Duodenal mucosa (tissue), 2 donors: ENCODE data around the gene ATAD3A.

Experiments
- H3K27ac ChIP-seq: one replicate; pipeline ENCODE4 v1.7.0; 2013; ENCODE audit warnings: low read depth, low read length
- H3K27me3 ChIP-seq, 2 donors: one replicate each; pipeline ENCODE4 v1.7.0; 2013; ENCODE audit warnings: low read length in 2 of 2, control low read depth in 1 of 2; ENCODE audit not compliant: insufficient read depth in 2 of 2, control insufficient read depth in 1 of 2
- H3K36me3 ChIP-seq, 2 donors: one replicate each; pipeline ENCODE4 v1.7.0; 2013; ENCODE audit warnings: low read length in 2 of 2, control low read depth in 1 of 2; ENCODE audit not compliant: insufficient read depth in 2 of 2, control insufficient read depth in 1 of 2
- H3K4me1 ChIP-seq, 2 donors: one replicate each; pipeline ENCODE4 v1.7.0; 2013; ENCODE audit warnings: low read length in 2 of 2, control low read depth in 1 of 2; ENCODE audit not compliant: insufficient read depth in 2 of 2, control insufficient read depth in 1 of 2
- H3K4me3 ChIP-seq, 2 donors: one replicate each; pipeline ENCODE4 v1.7.0; 2013; ENCODE audit warnings: low read length in 2 of 2, low read depth in 1 of 2
- H3K9ac ChIP-seq, 2 donors: one replicate each; pipeline ENCODE4 v1.7.0; 2013; ENCODE audit warnings: low read length in 2 of 2, low read depth in 1 of 2
- H3K9me3 ChIP-seq, 2 donors: one replicate each; pipeline ENCODE4 v1.7.0; 2013; ENCODE audit warnings: low read length in 2 of 2, control low read depth in 1 of 2; ENCODE audit not compliant: control insufficient read depth in 1 of 2

Gene ATAD3A

GRCh38 chr1:1547011-1547410 lies 35.0 kb downstream of the ATAD3A start:
- Histone ChIP-seq H3K4me1 (peaks cover 0 to 10% of the 10 kb centered on the region in 2 donors), H3K9ac (no peak overlapping the region), H3K4me3 (no peak overlapping the region), H3K27me3 (no peaks in the 10 kb centered on the region), H3K9me3 (no peaks in the 10 kb centered on the region), H3K27ac (no peak overlapping the region), H3K36me3 (peaks cover 0 to 15% of the 10 kb centered on the region in 2 donors)

GRCh38 chr1:1547476-1547875 lies 35.5 kb downstream of the ATAD3A start:
- Histone ChIP-seq H3K27me3 (no peaks in the 10 kb centered on the region), H3K9me3 (no peaks in the 10 kb centered on the region), H3K9ac (no peak overlapping the region), H3K36me3 (peaks cover 0 to 12% of the 10 kb centered on the region in 2 donors), H3K4me1 (peaks cover 0 to 10% of the 10 kb centered on the region in 2 donors), H3K27ac (no peak overlapping the region), H3K4me3 (no peak overlapping the region)

GRCh38 chr1:1548591-1548990 lies 36.6 kb downstream of the ATAD3A start:
- no peak overlapping the region for H3K4me3 ChIP-seq

GRCh38 chr1:1550087-1550486 lies 38.1 kb downstream of the ATAD3A start:
- no peak overlapping the region for H3K4me3 ChIP-seq
- peaks cover 0 to 15% of the 10 kb centered on the region in 2 donors for H3K36me3 ChIP-seq
- no peaks in the 10 kb centered on the region for H3K4me1 ChIP-seq
- no peaks in the 10 kb centered on the region for H3K9me3 ChIP-seq
- H3K27me3 ChIP-seq, result no peaks in the 10 kb centered on the region
- H3K9ac ChIP-seq, result no peak overlapping the region
- no peak overlapping the region for H3K27ac ChIP-seq

More at GRCh38 chr1:1548591-1548990, 36.6 kb downstream of the ATAD3A start:
- Histone ChIP-seq H3K36me3 (peaks cover 0 to 10% of the 10 kb centered on the region in 2 donors), H3K9ac (no peak overlapping the region), H3K27me3 (no peaks in the 10 kb centered on the region), H3K9me3 (no peaks in the 10 kb centered on the region), H3K4me1 (peaks cover 0 to 5% of the 10 kb centered on the region in 2 donors), H3K27ac (no peak overlapping the region)

GRCh38 chr1:1550591-1551432 lies 38.9 kb downstream of the ATAD3A start:
- Histone ChIP-seq H3K4me3 (no peak overlapping the region), H3K4me1 (no peaks in the 10 kb centered on the region), H3K9me3 (no peaks in the 10 kb centered on the region), H3K36me3 (peaks cover 0 to 22% of the 10 kb centered on the region in 2 donors), H3K27ac (no peak overlapping the region), H3K27me3 (no peaks in the 10 kb centered on the region), H3K9ac (no peak overlapping the region)

GRCh38 chr1:1551524-1552262 lies 39.7 kb downstream of the ATAD3A start:
- no peak overlapping the region for H3K4me3 ChIP-seq
- no peaks in the 10 kb centered on the region for H3K9me3 ChIP-seq
- H3K27me3 ChIP-seq, result no peaks in the 10 kb centered on the region
- no peak overlapping the region for H3K9ac ChIP-seq
- peaks cover 0 to 22% of the 10 kb centered on the region in 2 donors for H3K36me3 ChIP-seq
- no peaks in the 10 kb centered on the region for H3K4me1 ChIP-seq
- no peak overlapping the region for H3K27ac ChIP-seq

GRCh38 chr1:1552263-1552639 lies 40.3 kb downstream of the ATAD3A start:
- peaks cover 0 to 20% of the 10 kb centered on the region in 2 donors for H3K36me3 ChIP-seq
- no peak overlapping the region for H3K9ac ChIP-seq
- no peak overlapping the region for H3K4me3 ChIP-seq
- H3K27me3 ChIP-seq, result no peaks in the 10 kb centered on the region
- H3K4me1 ChIP-seq, result no peaks in the 10 kb centered on the region
- no peak overlapping the region for H3K27ac ChIP-seq
- no peaks in the 10 kb centered on the region for H3K9me3 ChIP-seq

- peaks cover 0 to 19% of the 10 kb centered on the region in 2 donors for H3K36me3 ChIP-seq
- no peaks in the 10 kb centered on the region for H3K9me3 ChIP-seq
- no peaks in the 10 kb centered on the region for H3K4me1 ChIP-seq
- H3K4me3 ChIP-seq, result no peak overlapping the region
- no peak overlapping the region for H3K9ac ChIP-seq
- no peaks in the 10 kb centered on the region for H3K27me3 ChIP-seq
- no peak overlapping the region for H3K27ac ChIP-seq
Measured at GRCh38 chr1:1553821-1554494, 42.0 kb downstream of the ATAD3A start.

- H3K36me3 ChIP-seq, result peaks cover 0 to 24% of the 10 kb centered on the region in 2 donors
- no peaks in the 10 kb centered on the region for H3K27me3 ChIP-seq
- no peak overlapping the region for H3K9ac ChIP-seq
- no peak overlapping the region for H3K27ac ChIP-seq
- no peak overlapping the region for H3K4me3 ChIP-seq
- H3K4me1 ChIP-seq, result no peaks in the 10 kb centered on the region
- H3K9me3 ChIP-seq, result no peaks in the 10 kb centered on the region
Measured at GRCh38 chr1:1554550-1554925, 42.6 kb downstream of the ATAD3A start.
